HEK293 (cell line): ENCODE measurements around the gene CAB39.
A peak's percentile ranks its signal among the peaks of the same experiment; 100 is the strongest.

ENCODE experiments used
- GLI4 ChIP-seq: fragments of 450-650 bp; formaldehyde crosslinking; IDR thresholded peaks from 2 replicates; pipeline ENCODE4 v1.5.1; 2016; ENCODE audit warnings: missing biosample characterization, missing genetic modification characterization
- KLF10 ChIP-seq: fragments of 450-650 bp; IDR thresholded peaks from 2 replicates; pipeline ENCODE4 v1.5.1; 2018; ENCODE audit warnings: missing biosample characterization, mild to moderate bottlenecking, missing genetic modification characterization
- MEIS1 ChIP-seq: sonication (generic); formaldehyde crosslinking; IDR thresholded peaks from 2 replicates; pipeline ENCODE4 v1.8.1; 2022; ENCODE audit warnings: missing genetic modification reagents, mild to moderate bottlenecking, borderline replicate concordance
- SCRT2 ChIP-seq: fragments of 450-650 bp; formaldehyde crosslinking; IDR thresholded peaks from 2 replicates; pipeline ENCODE4 v1.5.1; 2016; ENCODE audit warnings: missing biosample characterization, missing genetic modification characterization
- SETDB1 ChIP-seq: IDR thresholded peaks from one replicate; pipeline ENCODE4 v1.6.1; 2017; ENCODE audit warnings: mild to moderate bottlenecking, low read length, moderate library complexity, mixed read lengths; ENCODE audit not compliant: insufficient read length
- TCF7L2 ChIP-seq: IDR thresholded peaks from 2 replicates; pipeline ENCODE4 v1.6.1; 2011; ENCODE audit warnings: low read depth, mild to moderate bottlenecking, inconsistent platforms, low read length, moderate library complexity, borderline replicate concordance
- TRIM28 ChIP-seq: IDR thresholded peaks from 2 replicates; pipeline ENCODE4 v1.6.1; 2011; ENCODE audit warnings: low read length, control low read depth, borderline replicate concordance
- ZBTB17 ChIP-seq: fragments of 450-650 bp; formaldehyde crosslinking; IDR thresholded peaks from 2 replicates; pipeline ENCODE4 v1.5.1; 2016; ENCODE audit warnings: missing biosample characterization, missing genetic modification characterization
- ZBTB8A ChIP-seq: fragments of 450-650 bp; formaldehyde crosslinking; IDR thresholded peaks from 2 replicates; pipeline ENCODE4 v1.5.1; 2016; ENCODE audit warnings: missing biosample characterization, missing genetic modification characterization
- ZEB2 ChIP-seq: fragments of 450-650 bp; formaldehyde crosslinking; IDR thresholded peaks from 2 replicates; pipeline ENCODE4 v1.5.1; 2016; ENCODE audit warnings: missing biosample characterization, missing genetic modification characterization
- ZNF202 ChIP-seq: fragments of 450-650 bp; formaldehyde crosslinking; IDR thresholded peaks from 2 replicates; pipeline ENCODE4 v1.5.1; 2016; ENCODE audit warnings: missing biosample characterization, missing genetic modification characterization, borderline replicate concordance
- ZNF211 ChIP-seq: fragments of 450-650 bp; formaldehyde crosslinking; IDR thresholded peaks from 2 replicates; pipeline ENCODE4 v1.5.1; 2016; ENCODE audit warnings: low read depth, missing biosample characterization, missing genetic modification characterization
- ZNF335 ChIP-seq: fragments of 450-650 bp; formaldehyde crosslinking; conservative IDR thresholded peaks from 2 replicates; pipeline ENCODE4 v1.5.1; 2016; ENCODE audit warnings: missing biosample characterization, missing genetic modification characterization
- ZNF341 ChIP-seq: fragments of 450-650 bp; formaldehyde crosslinking; IDR thresholded peaks from 2 replicates; pipeline ENCODE4; 2016; ENCODE audit warnings: low read depth, missing biosample characterization, missing genetic modification characterization
- ZNF394 ChIP-seq: fragments of 450-650 bp; formaldehyde crosslinking; IDR thresholded peaks from 2 replicates; pipeline ENCODE4 v1.5.1; 2016; ENCODE audit warnings: missing biosample characterization, missing genetic modification characterization, mild to moderate bottlenecking, moderate library complexity, borderline replicate concordance
- ZNF529 ChIP-seq: fragments of 450-650 bp; formaldehyde crosslinking; IDR thresholded peaks from 2 replicates; pipeline ENCODE4 v1.5.1; 2017; ENCODE audit warnings: missing genetic modification characterization, missing biosample characterization; ENCODE audit not compliant: insufficient replicate concordance
- ZNF558 ChIP-seq: fragments of 450-650 bp; formaldehyde crosslinking; IDR thresholded peaks from 2 replicates; pipeline ENCODE4 v1.5.1; 2016; ENCODE audit warnings: missing biosample characterization, missing genetic modification characterization
- ZNF610 ChIP-seq: fragments of 450-650 bp; formaldehyde crosslinking; IDR thresholded peaks from 2 replicates; pipeline ENCODE4 v1.5.1; 2016; ENCODE audit warnings: missing biosample characterization, missing genetic modification characterization, borderline replicate concordance
- ZNF629 ChIP-seq: fragments of 450-650 bp; formaldehyde crosslinking; IDR thresholded peaks from 2 replicates; pipeline ENCODE4 v1.5.1; 2017; ENCODE audit warnings: missing biosample characterization, missing genetic modification characterization
- ZNF692 ChIP-seq: fragments of 450-650 bp; formaldehyde crosslinking; IDR thresholded peaks from 2 replicates; pipeline ENCODE4 v1.5.1; 2016; ENCODE audit warnings: missing biosample characterization, missing genetic modification characterization
- ZNF830 ChIP-seq: fragments of 450-650 bp; IDR thresholded peaks from 2 replicates; pipeline ENCODE4 v1.5.0; 2018; ENCODE audit warnings: missing biosample characterization, missing genetic modification characterization, low read depth, mild to moderate bottlenecking, moderate library complexity
- ZNF843 ChIP-seq: fragments of 450-650 bp; formaldehyde crosslinking; IDR thresholded peaks from 2 replicates; pipeline ENCODE4 v1.5.1; 2016; ENCODE audit warnings: missing biosample characterization, missing genetic modification characterization
- ZXDB ChIP-seq: fragments of 450-650 bp; formaldehyde crosslinking; IDR thresholded peaks from 2 replicates; pipeline ENCODE4 v1.5.1; 2016; ENCODE audit warnings: missing biosample characterization, missing genetic modification characterization
- TF ChIP-seq, protein P1 (sequence below): fragments of 450-650 bp; formaldehyde crosslinking; IDR thresholded peaks from 2 replicates; pipeline ENCODE4 v1.5.1; 2016; ENCODE audit warnings: missing biosample characterization, missing genetic modification characterization
- TF ChIP-seq, protein P2 (sequence below): fragments of 450-650 bp; formaldehyde crosslinking; IDR thresholded peaks from 2 replicates; pipeline ENCODE4 v1.5.1; 2017; ENCODE audit warnings: missing biosample characterization, missing genetic modification characterization
- TF ChIP-seq, protein P3 (sequence below): fragments of 450-650 bp; formaldehyde crosslinking; IDR thresholded peaks from 2 replicates; pipeline ENCODE4 v1.5.1; 2016; ENCODE audit warnings: missing biosample characterization, missing genetic modification characterization
- TF ChIP-seq, protein P4 (sequence below): fragments of 450-650 bp; formaldehyde crosslinking; conservative IDR thresholded peaks from 2 replicates; pipeline ENCODE4 v1.5.1; 2016; ENCODE audit warnings: low read depth, missing biosample characterization, missing genetic modification characterization

CAB39 gene

GRCh38 chr2:230684270-230685168 lies 28.1 kb upstream of the CAB39 start (continued):
- TF ChIP-seq GLI4 (tag by site-specific recombination) (no peak), ZBTB17 (0 out of 2 replicates have a peak, but pooled peaks have one; percentile 23), ZNF830 (tag by site-specific recombination) (no peak), ZNF558 (tag by site-specific recombination) (no peak), ZXDB (tag by site-specific recombination) (0 out of 2 replicates have a peak, but pooled peaks have one; percentile 35), SETDB1 (peak; percentile 40), ZNF202 (tag by site-specific recombination) (no peak), ZNF610 (tag by site-specific recombination) (no peak), TRIM28 (peak; percentile 32; the same call in 1 of the 2 replicates), ZNF843 (tag by site-specific recombination) (peak; percentile 68), ZEB2 (tag by site-specific recombination) (peak; percentile 37; the same call in 1 of the 2 replicates), KLF10 (tag by site-specific recombination) (no peak), MEIS1 (CRISPR knock-in tag) (peak; percentile 77; the same call in 1 of the 2 replicates), ZNF692 (tag by site-specific recombination) (peak; percentile 67), ZNF341 (tag by site-specific recombination) (no peak), ZNF394 (0 out of 2 replicates have a peak, but pooled peaks have one; percentile 37), ZNF335 (tag by site-specific recombination) (peak; percentile 63), SCRT2 (tag by site-specific recombination) (0 out of 2 replicates have a peak, but pooled peaks have one; percentile 26), ZNF529 (tag by site-specific recombination) (no peak), ZBTB8A (tag by site-specific recombination) (no peak), TCF7L2 (peak; percentile 67), ZNF629 (tag by site-specific recombination) (peak; percentile 66), ZNF211 (tag by site-specific recombination) (no peak)
- TF ChIP-seq, protein P1, sequence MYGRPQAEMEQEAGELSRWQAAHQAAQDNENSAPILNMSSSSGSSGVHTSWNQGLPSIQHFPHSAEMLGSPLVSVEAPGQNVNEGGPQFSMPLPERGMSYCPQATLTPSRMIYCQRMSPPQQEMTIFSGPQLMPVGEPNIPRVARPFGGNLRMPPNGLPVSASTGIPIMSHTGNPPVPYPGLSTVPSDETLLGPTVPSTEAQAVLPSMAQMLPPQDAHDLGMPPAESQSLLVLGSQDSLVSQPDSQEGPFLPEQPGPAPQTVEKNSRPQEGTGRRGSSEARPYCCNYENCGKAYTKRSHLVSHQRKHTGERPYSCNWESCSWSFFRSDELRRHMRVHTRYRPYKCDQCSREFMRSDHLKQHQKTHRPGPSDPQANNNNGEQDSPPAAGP, result 0 out of 2 replicates have a peak, but pooled peaks have one; percentile 32
- TF ChIP-seq, protein P2, sequence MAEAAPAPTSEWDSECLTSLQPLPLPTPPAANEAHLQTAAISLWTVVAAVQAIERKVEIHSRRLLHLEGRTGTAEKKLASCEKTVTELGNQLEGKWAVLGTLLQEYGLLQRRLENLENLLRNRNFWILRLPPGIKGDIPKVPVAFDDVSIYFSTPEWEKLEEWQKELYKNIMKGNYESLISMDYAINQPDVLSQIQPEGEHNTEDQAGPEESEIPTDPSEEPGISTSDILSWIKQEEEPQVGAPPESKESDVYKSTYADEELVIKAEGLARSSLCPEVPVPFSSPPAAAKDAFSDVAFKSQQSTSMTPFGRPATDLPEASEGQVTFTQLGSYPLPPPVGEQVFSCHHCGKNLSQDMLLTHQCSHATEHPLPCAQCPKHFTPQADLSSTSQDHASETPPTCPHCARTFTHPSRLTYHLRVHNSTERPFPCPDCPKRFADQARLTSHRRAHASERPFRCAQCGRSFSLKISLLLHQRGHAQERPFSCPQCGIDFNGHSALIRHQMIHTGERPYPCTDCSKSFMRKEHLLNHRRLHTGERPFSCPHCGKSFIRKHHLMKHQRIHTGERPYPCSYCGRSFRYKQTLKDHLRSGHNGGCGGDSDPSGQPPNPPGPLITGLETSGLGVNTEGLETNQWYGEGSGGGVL (tag by site-specific recombination), result peak; percentile 84
- TF ChIP-seq, protein P3, sequence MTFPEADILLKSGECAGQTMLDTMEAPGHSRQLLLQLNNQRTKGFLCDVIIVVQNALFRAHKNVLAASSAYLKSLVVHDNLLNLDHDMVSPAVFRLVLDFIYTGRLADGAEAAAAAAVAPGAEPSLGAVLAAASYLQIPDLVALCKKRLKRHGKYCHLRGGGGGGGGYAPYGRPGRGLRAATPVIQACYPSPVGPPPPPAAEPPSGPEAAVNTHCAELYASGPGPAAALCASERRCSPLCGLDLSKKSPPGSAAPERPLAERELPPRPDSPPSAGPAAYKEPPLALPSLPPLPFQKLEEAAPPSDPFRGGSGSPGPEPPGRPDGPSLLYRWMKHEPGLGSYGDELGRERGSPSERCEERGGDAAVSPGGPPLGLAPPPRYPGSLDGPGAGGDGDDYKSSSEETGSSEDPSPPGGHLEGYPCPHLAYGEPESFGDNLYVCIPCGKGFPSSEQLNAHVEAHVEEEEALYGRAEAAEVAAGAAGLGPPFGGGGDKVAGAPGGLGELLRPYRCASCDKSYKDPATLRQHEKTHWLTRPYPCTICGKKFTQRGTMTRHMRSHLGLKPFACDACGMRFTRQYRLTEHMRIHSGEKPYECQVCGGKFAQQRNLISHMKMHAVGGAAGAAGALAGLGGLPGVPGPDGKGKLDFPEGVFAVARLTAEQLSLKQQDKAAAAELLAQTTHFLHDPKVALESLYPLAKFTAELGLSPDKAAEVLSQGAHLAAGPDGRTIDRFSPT (tag by site-specific recombination), result peak; percentile 67
- TF ChIP-seq, protein P4, sequence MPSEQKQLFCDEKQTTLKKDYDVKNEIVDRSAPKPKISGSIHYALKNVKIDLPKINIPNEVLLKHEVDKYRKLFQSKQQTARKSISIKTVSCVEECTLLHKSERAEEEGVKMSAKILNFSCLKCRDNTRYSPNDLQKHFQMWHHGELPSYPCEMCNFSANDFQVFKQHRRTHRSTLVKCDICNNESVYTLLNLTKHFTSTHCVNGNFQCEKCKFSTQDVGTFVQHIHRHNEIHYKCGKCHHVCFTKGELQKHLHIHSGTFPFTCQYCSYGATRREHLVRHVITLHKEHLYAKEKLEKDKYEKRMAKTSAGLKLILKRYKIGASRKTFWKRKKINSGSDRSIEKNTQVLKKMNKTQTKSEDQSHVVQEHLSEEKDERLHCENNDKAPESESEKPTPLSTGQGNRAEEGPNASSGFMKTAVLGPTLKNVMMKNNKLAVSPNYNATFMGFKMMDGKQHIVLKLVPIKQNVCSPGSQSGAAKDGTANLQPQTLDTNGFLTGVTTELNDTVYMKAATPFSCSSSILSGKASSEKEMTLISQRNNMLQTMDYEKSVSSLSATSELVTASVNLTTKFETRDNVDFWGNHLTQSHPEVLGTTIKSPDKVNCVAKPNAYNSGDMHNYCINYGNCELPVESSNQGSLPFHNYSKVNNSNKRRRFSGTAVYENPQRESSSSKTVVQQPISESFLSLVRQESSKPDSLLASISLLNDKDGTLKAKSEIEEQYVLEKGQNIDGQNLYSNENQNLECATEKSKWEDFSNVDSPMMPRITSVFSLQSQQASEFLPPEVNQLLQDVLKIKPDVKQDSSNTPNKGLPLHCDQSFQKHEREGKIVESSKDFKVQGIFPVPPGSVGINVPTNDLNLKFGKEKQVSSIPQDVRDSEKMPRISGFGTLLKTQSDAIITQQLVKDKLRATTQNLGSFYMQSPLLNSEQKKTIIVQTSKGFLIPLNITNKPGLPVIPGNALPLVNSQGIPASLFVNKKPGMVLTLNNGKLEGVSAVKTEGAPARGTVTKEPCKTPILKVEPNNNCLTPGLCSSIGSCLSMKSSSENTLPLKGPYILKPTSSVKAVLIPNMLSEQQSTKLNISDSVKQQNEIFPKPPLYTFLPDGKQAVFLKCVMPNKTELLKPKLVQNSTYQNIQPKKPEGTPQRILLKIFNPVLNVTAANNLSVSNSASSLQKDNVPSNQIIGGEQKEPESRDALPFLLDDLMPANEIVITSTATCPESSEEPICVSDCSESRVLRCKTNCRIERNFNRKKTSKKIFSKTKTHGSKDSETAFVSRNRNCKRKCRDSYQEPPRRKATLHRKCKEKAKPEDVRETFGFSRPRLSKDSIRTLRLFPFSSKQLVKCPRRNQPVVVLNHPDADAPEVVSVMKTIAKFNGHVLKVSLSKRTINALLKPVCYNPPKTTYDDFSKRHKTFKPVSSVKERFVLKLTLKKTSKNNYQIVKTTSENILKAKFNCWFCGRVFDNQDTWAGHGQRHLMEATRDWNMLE, result no peak
